ENCODE data around the gene IFT43. TPM values are rescaled to one million over a fixed set of nuclear protein-coding genes. Genes with fewer than 3 reads are reported as not detected.

Gene IFT43
- total RNA-seq, 2 donors from 2014 or later: 46.3 to 49.6 TPM

- Histone ChIP-seq H3K36me3 (ENCODE audit: control insufficient read depth, insufficient read depth, low read length) (peaks cover 24% of the 10 kb centered on the region), H3K9me3 (ENCODE audit: control insufficient read depth, low read length) (peaks cover 15% of the 10 kb centered on the region), H3K27ac (ENCODE audit: low read depth, low read length) (no peak overlapping the region), H3K9ac (ENCODE audit: extremely low read depth, low read length, poor library complexity, severe bottlenecking) (no peak overlapping the region), H3K4me3 (ENCODE audit: low read length) (no peak overlapping the region), H3K4me1 (ENCODE audit: control insufficient read depth, insufficient read depth, low read length) (no peaks in the 10 kb centered on the region), H3K27me3 (ENCODE audit: control insufficient read depth, insufficient read depth, low read length, poor library complexity, severe bottlenecking) (no peaks in the 10 kb centered on the region)
- no peak for TF ChIP-seq CTCF (conservative IDR thresholded peaks at IDR 0.05)
- H3K27me3 Mint-ChIP-seq (ENCODE audit: insufficient read depth): no peaks in the 10 kb centered on the region
- peaks cover 22% of the 10 kb centered on the region for H3K9me3 Mint-ChIP-seq
- H3K4me3 Mint-ChIP-seq: no peak overlapping the region
- no peak overlapping the region for H3K27ac Mint-ChIP-seq
- WGBS, 2 experiments (ENCODE audit: insufficient coverage in 1 of 2, insufficient read length in 1 of 2): 90 to 95% methylated on average over 3 of the region's 3 CpGs
- DNase-seq: no peak
- H3K36me3 Mint-ChIP-seq (ENCODE audit: low read depth): peaks cover 80% of the 10 kb centered on the region
- H3K4me1 Mint-ChIP-seq: peaks cover 4% of the 10 kb centered on the region
These were observed 77.8 kb downstream of the IFT43 start for GRCh38 chr14:76063327-76063726.

GRCh38 chr14:76065519-76065918, 80.0 kb downstream of the IFT43 start:
- Histone ChIP-seq H3K4me3 (ENCODE audit: low read length) (no peak overlapping the region), H3K9me3 (ENCODE audit: control insufficient read depth, low read length) (peaks cover 15% of the 10 kb centered on the region), H3K27me3 (ENCODE audit: control insufficient read depth, insufficient read depth, low read length, poor library complexity, severe bottlenecking) (no peaks in the 10 kb centered on the region), H3K27ac (ENCODE audit: low read depth, low read length) (no peak overlapping the region), H3K36me3 (ENCODE audit: control insufficient read depth, insufficient read depth, low read length) (peaks cover 14% of the 10 kb centered on the region), H3K9ac (ENCODE audit: extremely low read depth, low read length, poor library complexity, severe bottlenecking) (no peak overlapping the region), H3K4me1 (ENCODE audit: control insufficient read depth, insufficient read depth, low read length) (no peaks in the 10 kb centered on the region)
- Mint-ChIP-seq H3K27me3 (ENCODE audit: insufficient read depth) (no peaks in the 10 kb centered on the region), H3K36me3 (ENCODE audit: low read depth) (peaks cover 82% of the 10 kb centered on the region), H3K27ac (no peak overlapping the region), H3K4me3 (no peak overlapping the region), H3K9me3 (peaks cover 22% of the 10 kb centered on the region), H3K4me1 (peaks cover 4% of the 10 kb centered on the region)
- no peak for TF ChIP-seq CTCF (conservative IDR thresholded peaks at IDR 0.05)
- WGBS, 2 experiments (ENCODE audit: insufficient coverage in 1 of 2, insufficient read length in 1 of 2): 91 to 100% methylated on average over 3 of the region's 3 CpGs
- DNase-seq: no peak

- H3K27me3 Mint-ChIP-seq (ENCODE audit: insufficient read depth): no peaks in the 10 kb centered on the region
- peaks cover 14% of the 10 kb centered on the region for H3K36me3 ChIP-seq (ENCODE audit: control insufficient read depth, insufficient read depth, low read length)
- 71 to 84% methylated on average over 3 to 5 of the region's 5 CpGs for WGBS, 2 experiments (ENCODE audit: insufficient coverage in 1 of 2, insufficient read length in 1 of 2)
These were observed 82.0 kb downstream of the IFT43 start for GRCh38 chr14:76067536-76067935.

More at GRCh38 chr14:76067536-76067935, 82.0 kb downstream of the IFT43 start:
- DNase-seq: no peak
- TF ChIP-seq CTCF (conservative IDR thresholded peaks at IDR 0.05): no peak
- Mint-ChIP-seq H3K9me3 (peaks cover 22% of the 10 kb centered on the region), H3K4me1 (peaks cover 4% of the 10 kb centered on the region), H3K27ac (no peak overlapping the region), H3K4me3 (no peak overlapping the region), H3K36me3 (ENCODE audit: low read depth) (peaks cover 75% of the 10 kb centered on the region)
- Histone ChIP-seq H3K4me3 (ENCODE audit: low read length) (no peak overlapping the region), H3K9ac (ENCODE audit: extremely low read depth, low read length, poor library complexity, severe bottlenecking) (no peak overlapping the region), H3K27me3 (ENCODE audit: control insufficient read depth, insufficient read depth, low read length, poor library complexity, severe bottlenecking) (no peaks in the 10 kb centered on the region), H3K27ac (ENCODE audit: low read depth, low read length) (no peak overlapping the region), H3K4me1 (ENCODE audit: control insufficient read depth, insufficient read depth, low read length) (no peaks in the 10 kb centered on the region), H3K9me3 (ENCODE audit: control insufficient read depth, low read length) (peaks cover 15% of the 10 kb centered on the region)
